Measurements from ENCODE around the gene ZNF407. TPM values are rescaled to one million over a fixed set of nuclear protein-coding genes. Genes with fewer than 3 reads are reported as not detected.

ZNF407 gene
- total RNA-seq, 2 donors from 2014 or later, result 11.7 to 22.2 TPM

- Histone ChIP-seq H3K9me3 (no peaks in the 10 kb centered on the region), H3K27ac (no peak overlapping the region), H3K36me3 (no peaks in the 10 kb centered on the region), H3K27me3 (replicated peaks; ENCODE audit: insufficient read depth) (no peaks in the 10 kb centered on the region), H3K4me1 (replicated peaks) (no peaks in the 10 kb centered on the region), H3K4me3 (no peak overlapping the region)
- no peak for TF ChIP-seq POLR2AphosphoS5 (IDR thresholded peaks at IDR 0.05)
- no peak for TF ChIP-seq POLR2A (IDR thresholded peaks at IDR 0.05)
- intact Hi-C loops (cut with DNase I), result no loop called here
- WGBS, result 88% methylated on average over 9 of the region's 9 CpGs
- DNase-seq (ENCODE audit: low spot score), result no peak
Measured at GRCh38 chr18:75071484-75071785, 473.8 kb downstream of the ZNF407 start.

GRCh38 chr18:75071866-75072671 is 474.4 kb downstream of the ZNF407 start:
- TF ChIP-seq CTCF (IDR thresholded peaks at IDR 0.05) (no peak), POLR2AphosphoS5 (IDR thresholded peaks at IDR 0.05) (no peak), POLR2A (IDR thresholded peaks at IDR 0.05) (no peak)
- H3K4me3 ChIP-seq, result no peak overlapping the region
- intact Hi-C loops (cut with DNase I), result no loop called here
- no peaks in the 10 kb centered on the region for H3K4me1 ChIP-seq (replicated peaks)
- H3K27ac ChIP-seq, result no peak overlapping the region
- DNase-seq (ENCODE audit: low spot score), result no peak
- WGBS, result 87% methylated on average over 27 of the region's 28 CpGs
- no peaks in the 10 kb centered on the region for H3K36me3 ChIP-seq
- H3K9me3 ChIP-seq, result no peaks in the 10 kb centered on the region
- no peaks in the 10 kb centered on the region for H3K27me3 ChIP-seq (replicated peaks; ENCODE audit: insufficient read depth)

GRCh38 chr18:75072672-75073371 is 475.2 kb downstream of the ZNF407 start:
- TF ChIP-seq CTCF (IDR thresholded peaks at IDR 0.05) (no peak), POLR2A (IDR thresholded peaks at IDR 0.05) (no peak), POLR2AphosphoS5 (IDR thresholded peaks at IDR 0.05) (no peak)
- H3K36me3 ChIP-seq, result no peaks in the 10 kb centered on the region
- H3K4me1 ChIP-seq (replicated peaks), result no peaks in the 10 kb centered on the region
- intact Hi-C loops (cut with DNase I), result no loop called here
- WGBS, result 96% methylated on average over 16 of the region's 21 CpGs
- H3K9me3 ChIP-seq, result no peaks in the 10 kb centered on the region
- H3K4me3 ChIP-seq, result no peak overlapping the region
- no peaks in the 10 kb centered on the region for H3K27me3 ChIP-seq (replicated peaks; ENCODE audit: insufficient read depth)
- H3K27ac ChIP-seq, result no peak overlapping the region
- DNase-seq (ENCODE audit: low spot score), result no peak

- H3K36me3 ChIP-seq, result no peaks in the 10 kb centered on the region
- no peaks in the 10 kb centered on the region for H3K27me3 ChIP-seq (replicated peaks; ENCODE audit: insufficient read depth)
- intact Hi-C loops (cut with DNase I), result no loop called here
- no peak overlapping the region for H3K4me3 ChIP-seq
- TF ChIP-seq CTCF (IDR thresholded peaks at IDR 0.05), result no peak
- TF ChIP-seq POLR2A (IDR thresholded peaks at IDR 0.05), result no peak
- no peak overlapping the region for H3K27ac ChIP-seq
- no peaks in the 10 kb centered on the region for H3K9me3 ChIP-seq
- no peak for DNase-seq (ENCODE audit: low spot score)
- no peaks in the 10 kb centered on the region for H3K4me1 ChIP-seq (replicated peaks)
- 94% methylated on average over 9 of the region's 9 CpGs for WGBS
Measured at GRCh38 chr18:75073654-75074053, 476.0 kb downstream of the ZNF407 start.

GRCh38 chr18:75074196-75075015 is 476.7 kb downstream of the ZNF407 start:
- WGBS, result 91% methylated on average over 13 of the region's 13 CpGs
- TF ChIP-seq CTCF (IDR thresholded peaks at IDR 0.05), result no peak
- no peak for TF ChIP-seq POLR2A (IDR thresholded peaks at IDR 0.05)
- TF ChIP-seq POLR2AphosphoS5 (IDR thresholded peaks at IDR 0.05), result no peak
- Histone ChIP-seq H3K4me1 (replicated peaks) (no peaks in the 10 kb centered on the region), H3K27me3 (replicated peaks; ENCODE audit: insufficient read depth) (no peaks in the 10 kb centered on the region), H3K4me3 (no peak overlapping the region), H3K9me3 (no peaks in the 10 kb centered on the region), H3K27ac (no peak overlapping the region), H3K36me3 (no peaks in the 10 kb centered on the region)
- no peak for DNase-seq (ENCODE audit: low spot score)
- intact Hi-C loops (cut with DNase I), result no loop called here
